Measurements from ENCODE around the gene TSPAN18.

TSPAN18 gene

GRCh38 chr11:44957776-44958564 lies 231.2 kb downstream of the TSPAN18 start:
- DNase-seq (ENCODE audit: low spot score) = no peak

- no peak for DNase-seq (ENCODE audit: low spot score)
Observed at GRCh38 chr11:44959064-44959463, 232.3 kb downstream of the TSPAN18 start.

- no peak for DNase-seq (ENCODE audit: low spot score)
Observed at GRCh38 chr11:44960200-44960845, 233.6 kb downstream of the TSPAN18 start.

GRCh38 chr11:44962464-44962863 lies 235.7 kb downstream of the TSPAN18 start:
- DNase-seq (ENCODE audit: low spot score) = no peak

- no peak for DNase-seq (ENCODE audit: low spot score)
Observed at GRCh38 chr11:44963136-44963535, 236.4 kb downstream of the TSPAN18 start.

GRCh38 chr11:44963948-44964347 lies 237.2 kb downstream of the TSPAN18 start:
- DNase-seq (ENCODE audit: low spot score) = no peak

GRCh38 chr11:44964526-44965209 lies 237.9 kb downstream of the TSPAN18 start:
- no peak for DNase-seq (ENCODE audit: low spot score)

- DNase-seq (ENCODE audit: low spot score) = no peak
Observed at GRCh38 chr11:44966694-44967093, 239.9 kb downstream of the TSPAN18 start.

- no peak for DNase-seq (ENCODE audit: low spot score)
Observed at GRCh38 chr11:44967930-44968496, 241.3 kb downstream of the TSPAN18 start.

GRCh38 chr11:44968510-44968909 lies 241.7 kb downstream of the TSPAN18 start:
- DNase-seq (ENCODE audit: low spot score) = no peak

- no peak for DNase-seq (ENCODE audit: low spot score)
Observed at GRCh38 chr11:44969651-44970252, 243.0 kb downstream of the TSPAN18 start.

GRCh38 chr11:44970293-44970692 lies 243.5 kb downstream of the TSPAN18 start:
- no peak for DNase-seq (ENCODE audit: low spot score)

GRCh38 chr11:44971185-44971584 lies 244.4 kb downstream of the TSPAN18 start:
- no peak for DNase-seq (ENCODE audit: low spot score)

GRCh38 chr11:44972746-44973435 lies 246.1 kb downstream of the TSPAN18 start:
- no peak for DNase-seq (ENCODE audit: low spot score)

GRCh38 chr11:44973632-44974401 lies 247.1 kb downstream of the TSPAN18 start:
- DNase-seq (ENCODE audit: low spot score) = no peak

GRCh38 chr11:44974402-44975000 lies 247.7 kb downstream of the TSPAN18 start:
- no peak for DNase-seq (ENCODE audit: low spot score)

- DNase-seq (ENCODE audit: low spot score) = no peak
Observed at GRCh38 chr11:44976576-44976975, 249.8 kb downstream of the TSPAN18 start.

- no peak for DNase-seq (ENCODE audit: low spot score)
Observed at GRCh38 chr11:44977493-44977984, 250.8 kb downstream of the TSPAN18 start.

GRCh38 chr11:44978274-44978960 lies 251.7 kb downstream of the TSPAN18 start:
- no peak for DNase-seq (ENCODE audit: low spot score)

- DNase-seq (ENCODE audit: low spot score) = no peak
Observed at GRCh38 chr11:44978961-44979331, 252.2 kb downstream of the TSPAN18 start.
